IMR-90 (cell line): Measurements from ENCODE around the gene CLEC14A. TPM values are rescaled to one million over a fixed set of nuclear protein-coding genes. Genes with fewer than 3 reads are reported as not detected.

Experiments used
- ATAC-seq: fragments of 200-7000 bp; cut with Tn5 transposase; 2 replicates; pipeline ENCODE4 v1.9.1; 2020; ENCODE audit warnings: low read depth, mild to moderate bottlenecking, moderate library complexity
- BruUV-seq: library from RNA; stranded (reverse); fragments of 400-500 nt; replicated peaks from 2 replicates; lab custom pipeline; 2021; lab: Mats Ljungman, UMichigan
- CTCF ChIA-PET: fragments of 300-600 bp; formaldehyde crosslinking; extraction: SDS; loops from one replicate; lab custom pipeline; 2021; ENCODE audit warnings: antibody characterized with exemption; lab: Yijun Ruan, JAX
- POLR2A ChIA-PET: fragments of 300-600 bp; sonication (Branson Sonifier 250); formaldehyde crosslinking; loops from one replicate; lab custom pipeline; 2022; ENCODE audit warnings: antibody characterized with exemption; ENCODE audit not compliant: unreplicated experiment; lab: Charles Lee
- DNase-seq: peaks from one replicate; pipeline ENCODE4 v3.0.0; 2013
- H2AFZ ChIP-seq: replicated peaks from 2 replicates; pipeline ENCODE3; 2013; ENCODE audit warnings: low read length, mild to moderate bottlenecking; ENCODE audit not compliant: poor library complexity
- H2AK5ac ChIP-seq: 2 replicates; pipeline ENCODE4 v1.6.1; 2013; ENCODE audit warnings: low read depth, low read length, inconsistent platforms
- H2AK9ac ChIP-seq: replicated peaks from 2 replicates; pipeline ENCODE3; 2013; ENCODE audit warnings: mild to moderate bottlenecking, low read depth, low read length, moderate library complexity; ENCODE audit not compliant: poor library complexity
- H2BK120ac ChIP-seq: 2 replicates; pipeline ENCODE4 v1.6.1; 2013; ENCODE audit warnings: low read depth, low read length, inconsistent platforms
- H2BK15ac ChIP-seq: 3 replicates; pipeline ENCODE4 v1.6.1; 2013; ENCODE audit warnings: low read depth, low read length, inconsistent platforms
- H2BK20ac ChIP-seq: 2 replicates; pipeline ENCODE4 v1.6.1; 2013; ENCODE audit warnings: low read depth, mild to moderate bottlenecking, inconsistent platforms, low read length, moderate library complexity
- H2BK5ac ChIP-seq: 2 replicates; pipeline ENCODE4 v1.6.1; 2013; ENCODE audit warnings: mild to moderate bottlenecking, low read depth, low read length, inconsistent platforms; ENCODE audit not compliant: poor library complexity, severe bottlenecking
- H3K14ac ChIP-seq: replicated peaks from 2 replicates; pipeline ENCODE4 v1.6.1; 2013; ENCODE audit warnings: low read depth, low read length, inconsistent platforms
- H3K18ac ChIP-seq: 2 replicates; pipeline ENCODE4 v1.6.1; 2013; ENCODE audit warnings: low read depth, low read length, control low read depth
- H3K23ac ChIP-seq: 2 replicates; pipeline ENCODE4 v1.6.1; 2013; ENCODE audit warnings: low read depth, low read length, inconsistent platforms
- H3K27ac ChIP-seq: 2 replicates; pipeline ENCODE4 v1.5.1; 2013; ENCODE audit warnings: mild to moderate bottlenecking, control low read depth, low read length; ENCODE audit not compliant: insufficient read depth
- H3K27me3 ChIP-seq: 2 replicates; pipeline ENCODE4 v1.6.1; 2013; ENCODE audit warnings: low read length; ENCODE audit not compliant: control insufficient read depth, insufficient read depth
- H3K36me3 ChIP-seq: 2 replicates; pipeline ENCODE4 v1.6.1; 2013; ENCODE audit warnings: low read length, mixed read lengths; ENCODE audit not compliant: control insufficient read depth, insufficient read depth
- H3K4ac ChIP-seq: 2 replicates; pipeline ENCODE4 v1.6.1; 2013; ENCODE audit warnings: low read depth, low read length, inconsistent platforms
- H3K4me1 ChIP-seq: 2 replicates; pipeline ENCODE4 v1.6.1; 2013; ENCODE audit warnings: low read length, mixed read lengths; ENCODE audit not compliant: control insufficient read depth, insufficient read depth
- H3K4me2 ChIP-seq: 2 replicates; pipeline ENCODE4 v1.6.1; 2013; ENCODE audit warnings: low read depth, mild to moderate bottlenecking, control low read depth, low read length, moderate library complexity
- H3K4me3 ChIP-seq: 2 replicates; pipeline ENCODE4 v1.5.1; 2013; ENCODE audit warnings: low read depth, mild to moderate bottlenecking, control low read depth, low read length, moderate library complexity; ENCODE audit not compliant: insufficient read depth
- H3K56ac ChIP-seq: 2 replicates; pipeline ENCODE4 v1.6.1; 2013; ENCODE audit warnings: low read length, inconsistent platforms; ENCODE audit not compliant: insufficient read depth; ENCODE audit errors: extremely low read depth
- H3K79me1 ChIP-seq, 2 experiments: 2 replicates each; pipeline ENCODE4 v1.6.1; 2013; ENCODE audit warnings: low read length in 2 of 2, inconsistent platforms in 1 of 2, low read depth in 1 of 2
- H3K9ac ChIP-seq: 2 replicates; pipeline ENCODE4 v1.6.1; 2013; ENCODE audit warnings: low read depth, low read length, control low read depth
- H3K9me1 ChIP-seq: 2 replicates; pipeline ENCODE4 v1.6.1; 2013; ENCODE audit warnings: low read length, inconsistent platforms; ENCODE audit not compliant: insufficient read depth
- H3K9me3 ChIP-seq: 2 replicates; pipeline ENCODE4 v1.6.1; 2013; ENCODE audit warnings: low read length; ENCODE audit not compliant: control insufficient read depth, insufficient read depth
- H4K20me1 ChIP-seq: 2 replicates; pipeline ENCODE4 v1.6.1; 2013; ENCODE audit warnings: low read length, inconsistent platforms; ENCODE audit not compliant: insufficient read depth
- H4K5ac ChIP-seq: 2 replicates; pipeline ENCODE4 v1.6.1; 2013; ENCODE audit warnings: mild to moderate bottlenecking, low read depth, low read length, control low read depth
- H4K8ac ChIP-seq, 2 experiments: 2 replicates each; pipeline ENCODE4 v1.6.1; 2013; ENCODE audit warnings: low read depth in 2 of 2, low read length in 2 of 2, control low read depth in 1 of 2, inconsistent platforms in 1 of 2
- H4K91ac ChIP-seq: 2 replicates; pipeline ENCODE4 v1.6.1; 2013; ENCODE audit warnings: low read depth, low read length, inconsistent platforms; ENCODE audit not compliant: insufficient read depth
- CEBPB ChIP-seq: IDR thresholded peaks from 2 replicates; pipeline ENCODE4 v1.6.1; 2012; ENCODE audit warnings: low read depth, low read length, improper control_type of control experiment
- CHD1 ChIP-seq: IDR thresholded peaks from 2 replicates; pipeline ENCODE4 v1.6.1; 2012; ENCODE audit warnings: low read depth, low read length, improper control_type of control experiment
- WGBS, 2 experiments: methylation state at CpG; one replicate each; pipeline versions ENCODE4 v1.1.5 to v1.1.7; 2013; ENCODE audit warnings: missing lambda C conversion rate in 2 of 2; ENCODE audit not compliant: insufficient read length in 1 of 2; ENCODE audit errors: extremely low coverage in 2 of 2; 5-methylcytosine and 5-hydroxymethylcytosine counted together
- dilution Hi-C: fragments of 300-500 bp; cut with HindIII; formaldehyde crosslinking; loops from one replicate; pipeline ENCODE4 v1.14.3; 2018; ENCODE audit warnings: low sequenced_read_pairs; ENCODE audit not compliant: unreplicated experiment
- in situ Hi-C: fragments of 300-500 bp; cut with MboI; formaldehyde crosslinking; loops from 3 replicates; pipeline ENCODE4 v1.14.3; 2019; ENCODE audit warnings: low sequenced_read_pairs, inconsistent platforms, mixed read lengths
- intact Hi-C: fragments of 100-400 bp; cut with micrococcal nuclease; formaldehyde crosslinking; loops from 2 replicates; pipeline ENCODE4 v1.10.0; 2022
- polyA plus RNA-seq, 3 experiments: library from polyadenylated mRNA; depleted of rRNA; stranded (reverse); fragments of >200 nt; gene quantifications; 2 replicates each; pipeline ENCODE4 v1.2.3, GENCODE V29; 2012; ENCODE audit warnings: low replicate concordance in 1 of 3
- total RNA-seq: library from RNA; depleted of rRNA; stranded (reverse); fragments of >200 nt; gene quantifications from 2 replicates; pipeline ENCODE4 v1.2.3, GENCODE V29; 2012

Gene CLEC14A
- total and polyA plus RNA-seq, 2 of the 4 experiments (the other 2 are of a cell fraction), result 3.0 to 6.2 TPM

- Histone ChIP-seq H3K79me1 (no peaks in the 10 kb centered on the region), H4K8ac (no peak overlapping the region), H2BK20ac (no peak overlapping the region), H3K9ac (no peak overlapping the region), H3K18ac (no peak overlapping the region), H3K27ac (no peak overlapping the region), H3K14ac (no peak overlapping the region), H3K4me3 (no peak overlapping the region), H2AK9ac (no peak overlapping the region), H2AFZ (no peak overlapping the region), H3K4ac (no peak overlapping the region), H3K36me3 (no peaks in the 10 kb centered on the region), H3K56ac (no peak overlapping the region), H2BK15ac (no peak overlapping the region), H4K20me1 (no peaks in the 10 kb centered on the region), H4K91ac (no peak overlapping the region), H3K23ac (no peak overlapping the region), H2BK5ac (no peak overlapping the region), H4K5ac (no peak overlapping the region), H3K4me1 (0 out of 2 replicates have a peak, but pooled peaks cover 1% of the 10 kb centered on the region), H2BK120ac (no peak overlapping the region), H2AK5ac (no peak overlapping the region), H3K9me1 (no peaks in the 10 kb centered on the region), H3K9me3 (no peaks in the 10 kb centered on the region), H3K4me2 (no peak overlapping the region), H3K27me3 (no peaks in the 10 kb centered on the region)
- DNase-seq (no peak), ATAC-seq (no peak)
- intact Hi-C loops, result no loop called here
- CTCF ChIA-PET, result no interaction called here
- TF ChIP-seq CHD1 (no peak), CEBPB (0 out of 2 replicates have a peak, but pooled peaks have one; percentile 22)
- WGBS, 2 experiments, result no CpG with 5 or more reads among the region's 1 CpG
- no TSS peak for BruUV-seq
- dilution Hi-C loops, result no loop called here
- in situ Hi-C loops, result no loop called here
- POLR2A ChIA-PET, result no interaction called here
Measured at GRCh38 chr14:38243696-38244240, 12.1 kb downstream of the CLEC14A start.
